NCI-H2227 (cell line): ENCODE results near the gene METAP1.
"Not testable (repeated sequence)": the region's sequence is repeated elsewhere in the genome, so short reads cannot be mapped to it uniquely, and the experiment has no call there.

Experiments
- DNase-seq: peaks from one replicate; lab custom pipeline; 2025; ENCODE audit not compliant: unreplicated experiment; lab: John Stamatoyannopoulos, UW

METAP1 gene

DNA sequence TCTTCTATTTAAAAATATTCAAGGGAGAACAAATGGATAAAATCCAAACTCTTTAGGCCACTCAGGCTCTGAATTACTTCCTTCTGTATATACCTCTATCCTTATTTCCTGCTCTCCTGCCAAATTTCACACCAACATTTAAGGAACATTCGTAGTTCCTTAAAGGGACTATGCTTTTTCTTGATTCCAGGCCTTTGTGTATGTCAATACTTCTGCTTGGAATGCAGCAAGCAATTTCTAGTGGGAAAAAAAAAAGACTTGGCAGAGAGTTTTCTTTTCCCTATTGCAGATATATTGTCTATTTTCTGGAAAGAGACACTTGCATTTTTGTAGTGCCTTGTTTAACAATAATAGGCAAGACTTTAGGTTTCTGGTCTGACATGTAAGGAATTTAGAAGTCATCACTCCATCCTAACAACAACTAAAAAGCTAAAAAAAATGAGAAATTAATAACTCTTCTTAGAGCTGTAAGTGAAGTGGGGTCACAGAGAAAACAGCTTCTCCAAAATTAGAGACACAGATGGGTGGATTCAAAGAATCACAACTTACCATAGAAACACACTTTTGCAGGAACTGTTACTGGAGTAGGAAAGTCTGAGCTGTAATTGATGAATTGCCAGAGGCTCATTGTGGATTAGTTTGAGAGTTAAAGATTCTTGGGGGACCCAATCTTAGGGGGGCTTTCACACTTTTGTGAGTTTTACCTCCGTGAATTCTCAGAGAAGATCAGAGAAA, 95.1 kb downstream of the METAP1 start:
- no peak for DNase-seq

DNA sequence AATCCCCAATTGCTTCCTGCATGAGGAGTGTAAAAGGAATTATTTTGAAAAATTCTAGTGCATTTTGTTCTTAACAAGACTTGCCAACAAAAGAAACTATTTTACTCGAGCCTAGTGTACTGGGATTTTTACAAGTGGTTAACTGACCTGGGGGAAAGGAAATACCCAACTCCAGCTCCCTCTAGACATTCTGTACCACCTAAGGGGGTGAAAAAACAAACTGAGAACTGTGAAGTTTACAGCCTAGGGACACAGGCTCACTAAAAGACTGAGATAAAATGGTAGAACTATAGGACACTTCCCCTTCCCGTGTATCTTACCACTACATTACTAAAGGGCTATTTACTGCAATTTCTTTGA, 95.7 kb downstream of the METAP1 start:
- DNase-seq: no peak

DNA sequence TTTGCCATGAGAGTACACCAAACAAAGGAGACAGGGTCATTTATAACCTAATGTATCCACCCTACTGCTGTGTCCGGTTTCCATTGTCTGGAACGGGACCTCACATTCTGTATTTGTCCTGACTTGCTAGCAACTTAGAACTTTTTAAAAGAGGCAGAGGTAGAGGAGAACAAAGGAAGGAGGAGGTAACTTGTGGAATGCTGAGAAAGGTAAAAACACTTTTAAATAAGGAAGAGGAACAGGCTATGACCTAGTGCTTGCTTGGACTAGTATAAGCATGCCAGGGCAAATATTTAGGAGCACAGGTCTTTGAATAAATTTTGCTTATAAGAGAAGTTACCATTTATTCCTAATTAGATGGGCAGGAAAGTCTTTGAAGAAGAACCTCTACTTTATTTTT, 96.3 kb downstream of the METAP1 start:
- not testable (repeated sequence) for DNase-seq

DNA sequence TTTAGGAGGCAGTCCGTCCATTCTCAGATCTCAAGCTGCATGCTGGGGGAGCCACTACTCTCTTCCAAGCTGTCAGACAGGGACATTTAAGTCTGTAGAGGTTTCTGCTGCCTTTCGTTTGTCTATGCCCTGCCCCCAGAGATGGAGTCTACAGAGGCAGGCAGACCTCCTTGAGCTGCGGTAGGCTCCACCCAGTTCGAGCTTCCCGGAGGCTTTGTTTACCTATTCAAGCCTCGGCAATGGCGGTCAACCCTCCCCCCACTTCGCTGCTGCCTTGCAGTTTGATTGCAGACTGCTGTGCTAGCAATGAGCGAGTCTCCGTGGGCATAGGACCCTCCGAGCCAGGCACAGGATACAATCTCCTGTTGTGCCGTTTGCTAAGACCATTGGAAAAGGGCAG, 103.8 kb downstream of the METAP1 start:
- no peak for DNase-seq

DNA sequence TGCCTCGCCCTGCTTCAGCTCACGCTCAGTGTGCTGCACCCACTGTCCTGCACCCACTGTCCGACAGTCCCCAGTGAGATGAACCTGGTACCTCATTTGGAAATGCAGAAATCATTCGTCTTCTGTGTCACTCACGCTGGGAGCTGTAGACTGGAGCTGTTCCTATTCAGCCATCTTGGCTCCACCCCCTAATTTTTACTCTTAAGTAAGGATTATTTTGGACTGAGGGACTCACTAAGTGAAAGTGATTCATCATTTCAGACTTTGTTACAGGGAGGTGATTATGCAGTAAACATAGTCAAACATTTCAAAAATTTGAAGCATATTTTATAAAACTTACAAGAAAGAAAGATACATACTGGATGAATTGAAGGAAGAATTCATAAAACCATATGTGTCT, 104.3 kb downstream of the METAP1 start:
- not testable (repeated sequence) for DNase-seq

DNA sequence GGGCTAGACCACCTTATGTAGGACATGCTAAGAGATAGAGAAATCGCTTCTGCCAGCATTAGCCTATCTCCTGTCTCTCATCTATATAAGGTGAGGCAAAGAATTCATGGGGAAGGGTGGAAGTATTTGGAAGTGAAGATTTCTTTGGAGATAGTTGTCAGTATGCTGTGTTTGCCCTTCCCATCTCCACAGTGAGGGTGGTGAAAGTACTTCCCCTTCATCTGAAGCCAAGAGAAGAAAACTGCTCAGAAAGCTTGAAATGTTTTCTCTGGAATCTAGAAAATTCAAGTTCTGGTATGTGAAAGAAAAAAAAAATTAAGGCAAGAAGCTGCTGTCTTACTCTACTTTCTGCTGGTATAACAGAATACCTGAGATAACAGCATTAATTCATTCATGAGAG, 105.4 kb downstream of the METAP1 start:
- no peak for DNase-seq

DNA sequence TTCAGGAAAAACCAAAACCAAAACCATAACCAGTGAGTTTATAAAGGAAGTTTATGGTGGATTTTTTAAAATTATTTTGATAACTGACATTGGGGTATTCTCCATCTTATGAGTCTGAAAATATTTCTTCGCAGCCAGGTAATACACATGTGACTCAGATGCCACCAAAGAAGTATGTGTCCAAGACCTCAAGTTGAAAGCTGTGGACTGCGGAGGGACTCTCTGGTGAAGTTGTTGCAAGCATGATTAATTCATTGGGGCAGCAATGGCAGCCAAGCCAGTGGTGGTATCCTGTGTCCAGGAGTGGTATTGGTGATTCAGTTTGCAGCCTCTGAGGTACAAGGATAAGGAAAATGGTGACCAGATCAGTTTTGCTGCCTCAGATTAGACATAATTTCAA, 107.1 kb downstream of the METAP1 start:
- DNase-seq: no peak

DNA sequence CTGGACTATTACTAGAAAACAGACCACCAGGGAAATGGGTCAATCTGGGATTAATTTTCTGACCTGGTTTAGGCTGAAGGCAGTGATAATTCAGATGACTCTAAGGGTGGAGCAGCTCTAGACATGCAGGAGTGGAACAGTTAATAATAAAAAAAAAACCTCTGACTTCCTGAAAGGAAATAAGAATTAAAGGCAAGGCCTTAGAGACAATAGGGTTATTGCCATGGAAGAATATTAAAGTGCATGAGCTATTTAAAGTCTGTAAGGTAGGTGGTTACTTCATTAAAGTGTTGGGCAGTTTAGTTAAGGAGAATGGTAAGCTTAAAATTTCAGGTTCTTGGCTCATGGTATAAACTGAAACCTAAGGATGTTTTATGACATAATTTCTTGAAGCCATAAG, 107.6 kb downstream of the METAP1 start:
- no peak for DNase-seq

DNA sequence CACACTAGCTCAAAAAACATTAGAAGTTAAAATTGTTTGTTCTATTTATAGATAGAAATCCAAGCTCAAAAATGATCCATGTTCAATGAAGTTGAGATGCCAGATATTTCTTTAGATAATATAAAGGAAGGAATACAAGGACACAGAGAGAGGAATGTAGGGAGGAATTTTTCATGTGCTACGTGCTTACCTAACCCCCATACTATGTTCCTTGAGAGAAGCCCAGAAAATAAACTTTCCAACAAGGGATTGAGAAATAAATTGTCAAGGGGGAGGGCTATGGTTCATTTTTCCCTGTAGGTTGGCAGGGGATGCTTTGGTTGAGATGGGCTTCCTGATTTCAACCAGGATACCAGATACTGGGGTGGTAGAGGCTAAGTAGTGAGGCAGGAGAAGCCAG, 108.6 kb downstream of the METAP1 start:
- DNase-seq: no peak

DNA sequence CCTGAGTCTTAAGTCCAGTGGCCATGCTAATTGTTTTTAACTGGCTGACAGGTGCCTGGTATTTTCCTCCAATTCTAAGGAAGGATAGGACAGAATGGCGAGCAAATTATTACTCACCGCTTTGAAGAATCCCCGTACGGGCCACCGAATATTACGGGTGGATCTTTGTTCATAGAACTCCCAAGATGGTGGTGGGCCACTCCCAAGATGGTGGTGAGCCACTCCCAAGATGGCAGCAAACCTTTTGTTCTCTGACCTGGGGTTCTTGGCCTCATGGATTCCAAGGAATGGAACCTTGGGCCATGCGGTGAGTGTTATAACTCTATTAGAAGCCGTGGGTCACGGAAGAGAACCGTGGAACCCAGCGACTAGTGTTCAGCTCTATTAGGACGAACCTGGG, 113.8 kb downstream of the METAP1 start:
- not testable (repeated sequence) for DNase-seq
